ENCODE results near the gene TRAPPC13.

- TF ChIP-seq, protein P1, sequence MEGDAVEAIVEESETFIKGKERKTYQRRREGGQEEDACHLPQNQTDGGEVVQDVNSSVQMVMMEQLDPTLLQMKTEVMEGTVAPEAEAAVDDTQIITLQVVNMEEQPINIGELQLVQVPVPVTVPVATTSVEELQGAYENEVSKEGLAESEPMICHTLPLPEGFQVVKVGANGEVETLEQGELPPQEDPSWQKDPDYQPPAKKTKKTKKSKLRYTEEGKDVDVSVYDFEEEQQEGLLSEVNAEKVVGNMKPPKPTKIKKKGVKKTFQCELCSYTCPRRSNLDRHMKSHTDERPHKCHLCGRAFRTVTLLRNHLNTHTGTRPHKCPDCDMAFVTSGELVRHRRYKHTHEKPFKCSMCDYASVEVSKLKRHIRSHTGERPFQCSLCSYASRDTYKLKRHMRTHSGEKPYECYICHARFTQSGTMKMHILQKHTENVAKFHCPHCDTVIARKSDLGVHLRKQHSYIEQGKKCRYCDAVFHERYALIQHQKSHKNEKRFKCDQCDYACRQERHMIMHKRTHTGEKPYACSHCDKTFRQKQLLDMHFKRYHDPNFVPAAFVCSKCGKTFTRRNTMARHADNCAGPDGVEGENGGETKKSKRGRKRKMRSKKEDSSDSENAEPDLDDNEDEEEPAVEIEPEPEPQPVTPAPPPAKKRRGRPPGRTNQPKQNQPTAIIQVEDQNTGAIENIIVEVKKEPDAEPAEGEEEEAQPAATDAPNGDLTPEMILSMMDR (conservative IDR thresholded peaks at IDR 0.05 in 1 of 2, IDR thresholded peaks at IDR 0.05 in 1 of 2; ENCODE audit: low read depth in 1 of 2, low read length in 2 of 2), result no peak
- TF ChIP-seq EZH2 (IDR thresholded peaks at IDR 0.05; ENCODE audit: low read length, missing control alignments), result no peak
Measured at GRCh38 chr5:65623482-65623881, 1.3 kb upstream of the TRAPPC13 start.
